A673 (cell line): ENCODE data around the gene XIRP1. TPM values are rescaled to one million over a fixed set of nuclear protein-coding genes. Genes with fewer than 3 reads are reported as not detected.

Source experiments
- BruUV-seq: library from RNA; stranded (reverse); fragments of 400-500 nt; replicated peaks from 2 replicates; lab custom pipeline; 2021; lab: Mats Ljungman, UMichigan
- CTCF ChIA-PET: fragments of 300-600 bp; sonication (Branson Sonifier 250); formaldehyde crosslinking; loops from one replicate; lab custom pipeline; 2022; ENCODE audit warnings: antibody characterized with exemption; lab: Charles Lee
- POLR2A ChIA-PET: fragments of 300-600 bp; sonication (Branson Sonifier 250); formaldehyde crosslinking; loops from one replicate; lab custom pipeline; 2022; ENCODE audit warnings: antibody characterized with exemption; ENCODE audit not compliant: low non-redundant PET; lab: Charles Lee
- DNase-seq: peaks from one replicate; pipeline ENCODE4 v3.0.0-alpha.2; 2015; ENCODE audit warnings: low spot score
- H3K27ac ChIP-seq: fragments of 200-600 bp; sonication (generic); 2 replicates; pipeline ENCODE4 v1.5.1; 2016; ENCODE audit warnings: mixed run types, low read depth, mild to moderate bottlenecking, mixed read lengths, antibody characterized with exemption, low read length; ENCODE audit not compliant: poor library complexity, severe bottlenecking
- H3K27me3 ChIP-seq: fragments of 200-600 bp; sonication (generic); replicated peaks from 2 replicates; pipeline ENCODE4 v1.6.1; 2017; ENCODE audit warnings: mixed run types, low read depth, mild to moderate bottlenecking, mixed read lengths, antibody characterized with exemption, low read length; ENCODE audit not compliant: insufficient read depth, poor library complexity
- H3K36me3 ChIP-seq: fragments of 200-600 bp; sonication (generic); 2 replicates; pipeline ENCODE4 v1.6.1; 2016; ENCODE audit warnings: mixed run types, mild to moderate bottlenecking, mixed read lengths, antibody characterized with exemption, low read length; ENCODE audit not compliant: insufficient read depth, poor library complexity, severe bottlenecking
- H3K4me1 ChIP-seq: fragments of 200-600 bp; sonication (generic); 2 replicates; pipeline ENCODE4 v1.6.1; 2017; ENCODE audit warnings: mixed run types, mild to moderate bottlenecking, mixed read lengths, antibody characterized with exemption, low read length; ENCODE audit not compliant: insufficient read depth, poor library complexity, severe bottlenecking
- H3K4me3 ChIP-seq: fragments of 200-600 bp; sonication (generic); 2 replicates; pipeline ENCODE4 v1.5.1; 2016; ENCODE audit warnings: low read depth, mixed run types, mild to moderate bottlenecking, mixed read lengths, low read length; ENCODE audit not compliant: poor library complexity, severe bottlenecking
- H3K9me3 ChIP-seq: fragments of 200-600 bp; sonication (generic); 2 replicates; pipeline ENCODE4 v1.6.1; 2016; ENCODE audit warnings: mixed run types, low read depth, mild to moderate bottlenecking, mixed read lengths, antibody characterized with exemption, low read length; ENCODE audit not compliant: poor library complexity, severe bottlenecking
- CTCF ChIP-seq: fragments of 300-800, 200-600 bp; sonication (generic); conservative IDR thresholded peaks from 2 replicates; pipeline ENCODE4 v1.5.1; 2017; ENCODE audit warnings: low read depth, mild to moderate bottlenecking, antibody characterized with exemption, low read length, moderate library complexity, mixed read lengths
- EZH2 ChIP-seq: fragments of 200-600 bp; sonication (generic); IDR thresholded peaks from 2 replicates; pipeline ENCODE4 v1.6.1; 2017; ENCODE audit warnings: borderline replicate concordance, low read depth, mild to moderate bottlenecking, mixed read lengths, antibody characterized with exemption, low read length; ENCODE audit not compliant: poor library complexity, severe bottlenecking
- intact Hi-C: fragments of 100-400 bp; cut with micrococcal nuclease; formaldehyde crosslinking; loops from one replicate; pipeline ENCODE4 v1.10.0; 2022; ENCODE audit not compliant: unreplicated experiment
- total RNA-seq: library from RNA; stranded (reverse); gene quantifications from 2 replicates; pipeline ENCODE4 v1.2.3, GENCODE V29; 2021

Gene XIRP1
- total RNA-seq, 1 experiment from 2014 or later: not detected

GRCh38 chr3:39185959-39186691 is 6.3 kb downstream of the XIRP1 start:
- H3K4me1 ChIP-seq: no peaks in the 10 kb centered on the region
- H3K4me3 ChIP-seq: no peak overlapping the region
- H3K36me3 ChIP-seq: no peaks in the 10 kb centered on the region
- intact Hi-C loops: loop anchor here (10.0 kb wide), 1 partner anchor 81 kb away; the partner anchor contains the start of genes GORASP1 and TTC21A
- no peak for DNase-seq
- no TSS peak for BruUV-seq
- H3K27me3 ChIP-seq: no peaks in the 10 kb centered on the region
- CTCF ChIA-PET: no interaction called here
- H3K27ac ChIP-seq: no peak overlapping the region
- TF ChIP-seq EZH2 (no peak), CTCF (no peak)
- H3K9me3 ChIP-seq: no peaks in the 10 kb centered on the region
- POLR2A ChIA-PET: no interaction called here

- DNase-seq: no peak
- intact Hi-C loops: loop anchor here (10.0 kb wide), 1 partner anchor 81 kb away; the partner anchor contains the start of genes GORASP1 and TTC21A
- no peak for TF ChIP-seq EZH2
- TF ChIP-seq CTCF: no peak
- Histone ChIP-seq H3K36me3 (no peaks in the 10 kb centered on the region), H3K9me3 (no peaks in the 10 kb centered on the region), H3K4me1 (peaks cover 1% of the 10 kb centered on the region), H3K4me3 (no peak overlapping the region), H3K27ac (no peak overlapping the region), H3K27me3 (no peaks in the 10 kb centered on the region)
- ChIA-PET POLR2A (no interaction called here), CTCF (no interaction called here)
- BruUV-seq: no TSS peak
Observed at GRCh38 chr3:39185326-39185958, 7.0 kb downstream of the XIRP1 start.

GRCh38 chr3:39184968-39185285 is 7.5 kb downstream of the XIRP1 start:
- H3K4me1 ChIP-seq: peaks cover 4% of the 10 kb centered on the region
- no peak overlapping the region for H3K27ac ChIP-seq
- TF ChIP-seq EZH2: no peak
- no peak for TF ChIP-seq CTCF
- ChIA-PET CTCF (no interaction called here), POLR2A (no interaction called here)
- no peak overlapping the region for H3K4me3 ChIP-seq
- H3K36me3 ChIP-seq: no peaks in the 10 kb centered on the region
- no peak for DNase-seq
- H3K27me3 ChIP-seq: no peaks in the 10 kb centered on the region
- H3K9me3 ChIP-seq: no peaks in the 10 kb centered on the region
- no TSS peak for BruUV-seq
- intact Hi-C loops: loop anchor here (10.0 kb wide), 1 partner anchor 80 kb away; the partner anchor contains the start of genes GORASP1 and TTC21A
